Measurements from ENCODE around the gene USF3. TPM values are rescaled to one million over a fixed set of nuclear protein-coding genes. Genes with fewer than 3 reads are reported as not detected.
"Not testable (repeated sequence)": the region's sequence is repeated elsewhere in the genome, so short reads cannot be mapped to it uniquely, and the experiment has no call there.

Gene USF3
- total and polyA plus RNA-seq, 8 donors = 15.4 to 19.6 (median 18.1) TPM

GRCh38 chr3:113649174-113649845 lies 47.1 kb downstream of the USF3 start:
- no peaks in the 10 kb centered on the region for H3K4me1 ChIP-seq
- TF ChIP-seq CTCF (IDR thresholded peaks at IDR 0.05) = no peak
- no peaks in the 10 kb centered on the region for H3K36me3 ChIP-seq
- intact Hi-C loops (cut with DNase I) = no loop called here
- no peaks in the 10 kb centered on the region for H3K27me3 ChIP-seq
- no peak overlapping the region for H3K27ac ChIP-seq
- peaks cover 0 to 17% of the 10 kb centered on the region in 2 donors for H3K9me3 ChIP-seq
- DNase-seq (peak in 1 of 4 donors; percentile 63), ATAC-seq (no peak)
- no peak overlapping the region for H3K4me3 ChIP-seq

DNA sequence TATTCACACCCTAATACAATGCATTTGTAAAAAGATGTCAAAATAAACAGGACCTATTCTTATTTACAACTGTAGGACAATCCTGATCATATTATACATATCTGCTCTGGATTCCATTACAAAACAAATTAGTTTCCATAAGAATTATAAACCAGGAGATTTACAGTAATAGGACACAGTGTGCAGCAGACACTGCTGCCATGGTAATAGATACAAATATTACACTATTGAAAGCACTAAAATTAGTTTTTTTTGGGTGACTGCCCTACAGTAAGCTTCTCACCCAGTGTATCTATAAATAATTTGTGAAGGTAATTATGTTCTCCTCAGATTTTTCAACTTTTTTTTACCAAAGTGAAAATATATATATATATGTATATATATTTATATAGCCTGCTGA lies 47.9 kb downstream of the USF3 start:
- no peaks in the 10 kb centered on the region for H3K36me3 ChIP-seq
- no peak overlapping the region for H3K27ac ChIP-seq
- DNase-seq (no peak), ATAC-seq (no peak)
- H3K4me1 ChIP-seq = no peaks in the 10 kb centered on the region
- H3K9me3 ChIP-seq = peaks cover 0 to 25% of the 10 kb centered on the region in 2 donors
- no peak overlapping the region for H3K4me3 ChIP-seq
- intact Hi-C loops (cut with DNase I) = no loop called here
- H3K27me3 ChIP-seq = no peaks in the 10 kb centered on the region
- TF ChIP-seq CTCF (IDR thresholded peaks at IDR 0.05) = no peak

GRCh38 chr3:113643583-113643982 lies 52.9 kb downstream of the USF3 start:
- intact Hi-C loops (cut with DNase I) = no loop called here
- TF ChIP-seq CTCF (IDR thresholded peaks at IDR 0.05) = no peak
- Histone ChIP-seq H3K36me3 (no peaks in the 10 kb centered on the region), H3K27me3 (no peaks in the 10 kb centered on the region), H3K27ac (no peak overlapping the region), H3K4me3 (no peak overlapping the region), H3K9me3 (peaks cover 0 to 25% of the 10 kb centered on the region in 2 donors), H3K4me1 (no peaks in the 10 kb centered on the region)
- no peak for ATAC-seq
- DNase-seq = no peak

DNA sequence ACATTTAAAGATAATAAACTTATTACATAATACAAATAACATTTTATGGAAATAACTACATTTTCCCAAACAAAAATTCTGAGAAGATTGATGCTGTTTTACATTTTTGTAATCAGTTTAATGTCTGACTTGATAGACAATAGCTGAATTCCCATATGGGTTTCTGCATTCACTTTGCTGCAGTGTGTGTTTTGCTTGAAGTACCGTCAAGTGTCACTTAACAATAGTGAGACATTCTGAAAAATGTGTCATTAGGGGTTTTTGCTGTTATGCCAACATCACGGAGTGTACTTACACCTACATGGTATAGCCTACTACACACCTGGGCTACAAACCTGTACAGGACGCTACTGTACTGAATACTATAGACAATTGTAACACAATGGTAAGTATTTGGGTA lies 57.5 kb downstream of the USF3 start:
- H3K4me3 ChIP-seq = no peak overlapping the region
- peaks cover 0 to 3% of the 10 kb centered on the region in 2 donors for H3K9me3 ChIP-seq
- no peak overlapping the region for H3K27ac ChIP-seq
- H3K36me3 ChIP-seq = no peaks in the 10 kb centered on the region
- H3K4me1 ChIP-seq = no peaks in the 10 kb centered on the region
- TF ChIP-seq CTCF (IDR thresholded peaks at IDR 0.05) = no peak
- peak; percentile 26 for ATAC-seq
- DNase-seq = no peak
- intact Hi-C loops (cut with DNase I) = no loop called here
- H3K27me3 ChIP-seq = no peaks in the 10 kb centered on the region

DNA sequence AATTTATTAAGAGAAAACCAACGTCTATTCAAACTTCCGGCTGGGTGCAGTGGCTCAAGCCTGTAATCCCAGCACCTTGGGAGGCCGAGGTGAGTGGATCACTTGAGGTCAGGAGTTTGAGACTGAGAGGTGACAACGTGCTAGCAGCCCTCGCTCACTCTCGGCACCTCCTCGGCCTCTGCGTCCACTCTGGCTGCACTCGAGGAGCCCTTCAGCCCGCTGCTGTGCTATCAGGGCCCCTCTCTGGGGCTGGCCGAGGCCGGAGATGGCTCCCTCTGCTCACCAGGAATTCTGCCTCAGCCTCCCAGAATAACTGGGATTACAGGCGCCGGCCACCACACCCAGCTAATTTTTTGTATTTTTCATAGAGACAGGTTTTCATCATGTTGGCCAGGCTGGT lies 58.7 kb downstream of the USF3 start:
- Histone ChIP-seq H3K27me3 (no peaks in the 10 kb centered on the region), H3K36me3 (no peaks in the 10 kb centered on the region), H3K9me3 (no peaks in the 10 kb centered on the region), H3K4me3 (no peak overlapping the region), H3K4me1 (no peaks in the 10 kb centered on the region), H3K27ac (no peak overlapping the region)
- ATAC-seq (no peak), DNase-seq (no peak)
- no peak for TF ChIP-seq CTCF (IDR thresholded peaks at IDR 0.05)
- intact Hi-C loops (cut with DNase I) = no loop called here

DNA sequence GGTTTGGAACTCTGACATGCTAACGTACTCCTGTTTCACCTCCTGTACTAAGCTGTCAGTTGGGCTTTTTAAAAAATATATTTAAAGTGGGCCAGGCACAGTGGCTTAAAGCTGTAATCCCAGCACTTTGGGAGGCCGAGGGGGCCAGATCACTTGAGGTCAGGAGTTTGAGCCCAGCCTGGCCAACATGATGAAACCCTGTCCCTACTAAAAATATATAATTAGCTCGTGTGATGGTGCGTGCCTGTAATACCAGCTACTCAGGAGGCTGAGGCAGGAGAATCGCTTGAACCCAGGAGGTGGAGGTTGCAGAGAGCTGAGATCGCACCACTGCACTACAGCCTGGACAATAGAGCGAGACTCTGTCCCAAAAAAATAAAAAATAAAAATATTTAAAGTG lies 60.4 kb downstream of the USF3 start:
- ATAC-seq; H3K9me3 ChIP-seq; H3K27me3 ChIP-seq; H3K27ac ChIP-seq; intact Hi-C loops (cut with DNase I); DNase-seq; H3K4me3 ChIP-seq; H3K4me1 ChIP-seq; H3K36me3 ChIP-seq: not testable (repeated sequence)

All from left lung (tissue), 10 donors.